Chondrocyte (in vitro differentiated cells): ENCODE results near the gene ADAP2. TPM values are rescaled to one million over a fixed set of nuclear protein-coding genes. Genes with fewer than 3 reads are reported as not detected.

Experiments
- DNase-seq: peaks from one replicate; pipeline ENCODE4 v3.0.0; 2021; ENCODE audit warnings: mixed read lengths, low spot score
- H3K27ac Mint-ChIP-seq: one replicate; pipeline ENCODE4 v1.8.0; 2021; ENCODE audit warnings: mild to moderate bottlenecking, moderate library complexity, mixed read lengths; ENCODE audit not compliant: unreplicated experiment
- H3K27me3 Mint-ChIP-seq: 2 replicates; pipeline ENCODE4 v1.8.0; 2021; ENCODE audit warnings: low read depth, mixed read lengths
- H3K36me3 Mint-ChIP-seq: 2 replicates; pipeline ENCODE4 v1.8.0; 2021; ENCODE audit warnings: low read depth, mixed read lengths
- H3K4me1 Mint-ChIP-seq: 2 replicates; pipeline ENCODE4 v1.8.0; 2021; ENCODE audit warnings: low read depth, mild to moderate bottlenecking, mixed read lengths
- H3K4me3 Mint-ChIP-seq: one replicate; pipeline ENCODE4 v1.8.0; 2021; ENCODE audit warnings: mild to moderate bottlenecking, moderate library complexity, mixed read lengths; ENCODE audit not compliant: unreplicated experiment
- H3K9me3 Mint-ChIP-seq: 2 replicates; pipeline ENCODE4 v1.8.0; 2021; ENCODE audit warnings: low read depth, mixed read lengths
- total RNA-seq: library from RNA; stranded (reverse); gene quantifications from 3 replicates; pipeline ENCODE4 v1.2.1, GENCODE V29; 2021
- TF ChIP-seq, protein P1 (sequence below): fragments of 200-600 bp; sonication (generic); IDR thresholded peaks from 2 replicates; pipeline ENCODE4 v1.5.0; 2021; ENCODE audit warnings: antibody characterized with exemption, mild to moderate bottlenecking, moderate library complexity

The ADAP2 gene
- total RNA-seq, 1 donor from 2014 or later = 0.32 TPM

GRCh38 chr17:30950669-30951399 is 29.1 kb downstream of the ADAP2 start:
- no peaks in the 10 kb centered on the region for H3K9me3 Mint-ChIP-seq
- no peaks in the 10 kb centered on the region for H3K27me3 Mint-ChIP-seq
- H3K4me1 Mint-ChIP-seq = peaks cover 6% of the 10 kb centered on the region
- no peak overlapping the region for H3K27ac Mint-ChIP-seq
- TF ChIP-seq, protein P1, sequence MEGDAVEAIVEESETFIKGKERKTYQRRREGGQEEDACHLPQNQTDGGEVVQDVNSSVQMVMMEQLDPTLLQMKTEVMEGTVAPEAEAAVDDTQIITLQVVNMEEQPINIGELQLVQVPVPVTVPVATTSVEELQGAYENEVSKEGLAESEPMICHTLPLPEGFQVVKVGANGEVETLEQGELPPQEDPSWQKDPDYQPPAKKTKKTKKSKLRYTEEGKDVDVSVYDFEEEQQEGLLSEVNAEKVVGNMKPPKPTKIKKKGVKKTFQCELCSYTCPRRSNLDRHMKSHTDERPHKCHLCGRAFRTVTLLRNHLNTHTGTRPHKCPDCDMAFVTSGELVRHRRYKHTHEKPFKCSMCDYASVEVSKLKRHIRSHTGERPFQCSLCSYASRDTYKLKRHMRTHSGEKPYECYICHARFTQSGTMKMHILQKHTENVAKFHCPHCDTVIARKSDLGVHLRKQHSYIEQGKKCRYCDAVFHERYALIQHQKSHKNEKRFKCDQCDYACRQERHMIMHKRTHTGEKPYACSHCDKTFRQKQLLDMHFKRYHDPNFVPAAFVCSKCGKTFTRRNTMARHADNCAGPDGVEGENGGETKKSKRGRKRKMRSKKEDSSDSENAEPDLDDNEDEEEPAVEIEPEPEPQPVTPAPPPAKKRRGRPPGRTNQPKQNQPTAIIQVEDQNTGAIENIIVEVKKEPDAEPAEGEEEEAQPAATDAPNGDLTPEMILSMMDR = no peak
- H3K4me3 Mint-ChIP-seq = no peak overlapping the region
- no peak for DNase-seq
- H3K36me3 Mint-ChIP-seq = no peaks in the 10 kb centered on the region

DNA sequence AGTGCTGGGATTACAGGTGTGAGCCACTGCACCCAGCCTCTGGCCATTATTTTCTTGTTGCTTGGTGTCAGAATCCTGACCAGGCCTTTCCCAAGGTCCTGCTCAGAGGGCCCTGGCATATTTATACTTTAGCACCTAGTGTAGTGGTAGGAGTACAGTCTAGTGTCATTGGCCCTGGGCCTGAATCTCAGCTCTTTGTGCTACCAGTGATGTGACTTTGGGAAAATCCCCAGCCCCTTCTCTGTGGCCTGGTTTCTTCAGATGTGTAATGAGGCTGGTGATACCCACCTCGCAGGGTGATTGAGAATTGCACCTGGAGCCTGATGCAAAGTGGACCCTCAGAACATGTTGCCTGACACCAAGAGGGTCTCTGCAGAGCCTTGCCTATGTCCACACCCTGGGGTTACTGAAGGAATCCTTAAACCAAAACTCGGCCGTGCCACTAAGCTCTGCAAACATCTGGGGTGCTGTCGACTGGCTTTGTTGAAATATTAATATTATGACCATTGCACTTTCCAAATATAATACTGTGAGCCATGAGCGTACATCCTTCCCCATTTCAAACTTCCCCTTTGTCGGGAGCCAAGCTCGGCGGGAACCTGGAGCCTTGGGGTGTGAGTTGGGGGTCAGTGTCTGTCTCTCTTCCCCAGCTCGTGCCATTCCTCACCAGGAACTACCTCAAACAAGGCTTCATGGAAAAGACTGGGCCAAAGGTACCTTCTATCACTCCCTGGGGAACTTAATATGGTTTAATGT is 31.1 kb downstream of the ADAP2 start:
- H3K27ac Mint-ChIP-seq = no peak overlapping the region
- H3K27me3 Mint-ChIP-seq = no peaks in the 10 kb centered on the region
- TF ChIP-seq, protein P1 = no peak
- H3K36me3 Mint-ChIP-seq = no peaks in the 10 kb centered on the region
- no peaks in the 10 kb centered on the region for H3K9me3 Mint-ChIP-seq
- H3K4me3 Mint-ChIP-seq = no peak overlapping the region
- peak; percentile 24 for DNase-seq
- peaks cover 21% of the 10 kb centered on the region for H3K4me1 Mint-ChIP-seq

DNA sequence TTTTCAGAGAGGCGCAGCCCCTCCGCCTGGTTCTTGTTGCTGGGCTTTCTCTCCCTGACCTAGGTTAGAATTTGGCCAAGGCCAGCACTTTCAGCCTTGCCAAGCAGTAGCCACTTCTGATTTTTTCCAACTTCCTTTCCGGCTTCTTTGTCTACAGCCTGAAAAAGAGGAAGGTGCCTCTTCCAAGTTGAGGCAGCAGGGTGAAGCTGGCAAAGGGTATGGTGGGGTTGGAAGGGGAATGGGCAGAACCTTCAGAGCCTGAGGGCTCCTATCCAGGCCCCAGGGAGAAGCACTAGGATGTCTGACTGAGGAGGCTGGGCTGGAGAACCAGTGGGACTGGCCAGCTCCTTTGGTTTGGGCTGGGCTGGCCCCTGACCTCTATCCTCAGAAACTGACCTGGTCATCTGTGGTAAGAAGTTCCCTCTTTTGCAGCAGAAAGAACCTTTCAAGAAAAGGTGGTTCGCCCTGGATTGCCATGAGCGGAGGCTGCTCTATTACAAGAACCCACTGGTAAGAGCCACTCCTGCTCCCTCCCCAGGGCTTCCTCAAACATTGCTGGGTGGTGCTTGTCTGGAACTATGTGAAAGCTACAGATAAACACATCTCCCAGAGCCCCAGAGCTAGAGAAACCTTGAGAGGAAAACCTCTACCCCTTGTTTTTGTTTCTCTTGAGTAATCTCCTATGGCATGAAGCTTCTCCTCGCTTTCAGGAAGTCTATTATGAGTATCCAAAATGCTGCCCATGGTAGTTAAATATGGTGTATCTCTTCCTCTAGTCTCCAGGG is 32.5 kb downstream of the ADAP2 start:
- no peaks in the 10 kb centered on the region for H3K27me3 Mint-ChIP-seq
- peaks cover 21% of the 10 kb centered on the region for H3K4me1 Mint-ChIP-seq
- DNase-seq = peak; percentile 43
- peak overlapping the region; percentile 49 for H3K27ac Mint-ChIP-seq
- TF ChIP-seq, protein P1 = no peak
- no peaks in the 10 kb centered on the region for H3K36me3 Mint-ChIP-seq
- no peaks in the 10 kb centered on the region for H3K9me3 Mint-ChIP-seq
- no peak overlapping the region for H3K4me3 Mint-ChIP-seq

- no peaks in the 10 kb centered on the region for H3K36me3 Mint-ChIP-seq
- H3K4me1 Mint-ChIP-seq = peaks cover 22% of the 10 kb centered on the region
- H3K9me3 Mint-ChIP-seq = no peaks in the 10 kb centered on the region
- TF ChIP-seq, protein P1 = peak; percentile 33
- H3K27ac Mint-ChIP-seq = peak overlapping the region; percentile 55
- no peaks in the 10 kb centered on the region for H3K27me3 Mint-ChIP-seq
- DNase-seq = no peak
- H3K4me3 Mint-ChIP-seq = peak overlapping the region; percentile 16
Observed at GRCh38 chr17:30956764-30957374, 35.1 kb downstream of the ADAP2 start.

DNA sequence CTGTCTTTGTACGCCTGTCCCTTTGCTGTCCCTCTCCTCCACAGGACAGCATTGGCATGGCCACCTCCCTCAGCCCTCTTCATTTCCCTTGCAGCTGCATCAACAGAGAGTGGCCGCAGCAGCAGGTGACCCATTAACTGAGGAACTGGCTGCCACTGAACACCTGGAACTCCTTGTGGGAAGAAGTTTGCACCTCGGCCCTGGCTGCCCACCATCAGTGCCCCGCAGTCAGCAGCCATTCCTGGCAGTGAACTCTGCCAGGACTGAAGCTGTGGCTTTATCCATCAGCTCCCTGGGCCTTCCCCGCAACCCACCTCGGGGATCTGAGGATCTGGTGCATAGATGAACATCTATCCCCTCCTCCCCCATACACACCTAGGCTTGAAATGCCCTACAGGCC is 36.0 kb downstream of the ADAP2 start:
- Mint-ChIP-seq H3K36me3 (no peaks in the 10 kb centered on the region), H3K27me3 (no peaks in the 10 kb centered on the region), H3K27ac (no peak overlapping the region), H3K9me3 (no peaks in the 10 kb centered on the region), H3K4me1 (peaks cover 25% of the 10 kb centered on the region), H3K4me3 (no peak overlapping the region)
- no peak for DNase-seq
- TF ChIP-seq, protein P1 = no peak
